CD4-positive, alpha-beta T cell treated with Interleukin-17A for 4 hours (primary cell): ENCODE measurements around the gene LTK.

Source experiments
- DNase-seq: peaks from one replicate; pipeline ENCODE4 v3.0.0-alpha.2; 2020; ENCODE audit warnings: mixed read lengths

LTK gene

GRCh38 chr15:41513506-41514227 is at the start of gene LTK:
TSS of gene LTK (minus strand) at chr15:41513827. CDS start at chr15:41513709, 118 bp downstream.
- peak; percentile 28 for DNase-seq

DNA sequence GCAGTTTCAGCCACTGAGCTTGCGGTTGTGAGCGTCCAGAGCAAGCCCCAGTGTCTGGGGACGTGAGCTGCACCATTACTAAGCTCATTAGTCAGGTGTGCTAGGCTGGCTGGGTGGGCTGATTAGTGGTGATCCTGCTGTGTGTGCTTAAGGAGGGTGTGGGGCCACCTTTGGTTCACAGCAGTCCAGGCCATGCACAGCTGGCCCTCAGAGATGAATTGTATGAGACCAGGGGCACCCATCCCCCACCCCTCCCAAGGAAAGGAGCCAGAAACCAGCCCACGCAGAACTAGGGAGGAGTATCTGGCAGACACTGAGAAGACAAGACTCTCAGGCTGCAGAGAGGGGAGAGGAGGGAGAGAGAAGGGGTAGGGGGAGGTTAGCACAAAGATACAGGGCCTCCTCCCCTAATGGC is 49.2 kb upstream of the LTK start:
- no peak for DNase-seq

- DNase-seq, result no peak
Observed at GRCh38 chr15:41562244-41562643, 48.6 kb upstream of the LTK start.

DNA sequence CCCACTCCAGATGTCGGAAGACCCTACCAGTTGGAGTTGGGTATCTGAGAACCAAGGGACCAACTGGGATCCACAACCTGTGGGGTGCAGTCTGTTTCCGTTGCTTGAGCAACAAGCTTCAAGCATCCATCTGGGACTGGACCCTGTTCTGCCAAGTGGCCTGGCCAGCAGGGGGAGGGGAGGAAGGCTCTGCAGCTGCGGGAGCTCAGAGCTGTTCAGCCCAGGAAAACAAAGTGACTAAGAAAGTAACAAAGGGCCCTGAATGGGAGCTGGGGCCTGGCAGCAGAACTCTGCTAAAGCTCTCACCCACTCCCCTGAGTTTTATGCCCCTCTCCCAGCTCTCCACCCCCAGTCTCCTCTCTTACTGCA is 48.1 kb upstream of the LTK start:
- DNase-seq, result no peak

GRCh38 chr15:41561104-41561776 is 47.6 kb upstream of the LTK start:
- DNase-seq, result no peak

GRCh38 chr15:41560572-41560874 is 46.9 kb upstream of the LTK start:
- no peak for DNase-seq

GRCh38 chr15:41559239-41559782 is 45.7 kb upstream of the LTK start:
- no peak for DNase-seq

DNA sequence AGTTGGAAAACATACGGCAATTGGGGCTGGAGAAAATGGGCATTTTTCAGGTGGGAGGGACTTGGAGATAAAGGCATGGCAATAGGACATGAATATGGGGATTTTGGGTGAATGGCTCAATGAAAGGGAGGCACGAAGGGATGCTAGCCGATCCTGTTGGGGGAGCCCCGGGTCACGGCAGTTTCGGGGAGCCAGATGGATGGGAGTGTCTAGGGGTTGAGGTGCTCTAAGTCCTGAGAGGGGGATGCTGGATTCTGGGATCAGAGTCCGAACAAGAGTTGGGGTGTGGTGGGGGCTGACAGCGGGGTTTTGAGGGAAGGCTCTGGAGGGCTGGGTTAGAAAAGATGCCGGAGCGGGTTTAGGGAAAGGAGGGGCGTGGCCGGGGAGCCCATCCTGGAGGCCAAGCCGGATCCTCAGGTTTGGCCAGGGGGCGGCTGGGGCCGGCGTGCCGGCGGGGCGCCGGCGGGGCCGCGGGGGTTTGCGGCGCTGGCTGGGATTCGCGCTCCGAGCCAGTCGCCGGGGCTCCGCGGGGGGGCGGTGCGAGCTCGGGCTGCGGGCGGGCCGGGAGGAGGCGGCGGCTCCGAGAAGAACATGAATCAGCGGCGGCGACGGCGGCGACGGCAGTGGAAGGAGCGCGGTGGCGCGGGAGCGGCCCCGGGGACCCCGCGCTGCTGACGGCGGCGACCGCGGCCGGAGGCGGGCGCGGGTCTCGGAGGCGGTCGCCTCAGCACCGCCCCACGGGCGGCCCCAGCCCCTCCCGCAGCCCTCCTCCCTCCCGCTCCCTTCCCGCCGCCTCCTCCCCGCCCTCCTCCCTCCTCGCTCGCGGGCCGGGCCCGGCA is 45.0 kb upstream of the LTK start, which contains the start of gene TYRO3:
Gene TYRO3, plus strand, starts transcription at position 813 of the 839 bp plus-strand sequence. CDS start 46 bp downstream, outside the sequence.
- peak; percentile 83 for DNase-seq

GRCh38 chr15:41557673-41558399 is 44.2 kb upstream of the LTK start:
- peak; percentile 76 for DNase-seq

- DNase-seq, result no peak
Observed at GRCh38 chr15:41556677-41557076, 43.0 kb upstream of the LTK start.

- DNase-seq, result no peak
Observed at GRCh38 chr15:41554915-41555314, 41.3 kb upstream of the LTK start.

DNA sequence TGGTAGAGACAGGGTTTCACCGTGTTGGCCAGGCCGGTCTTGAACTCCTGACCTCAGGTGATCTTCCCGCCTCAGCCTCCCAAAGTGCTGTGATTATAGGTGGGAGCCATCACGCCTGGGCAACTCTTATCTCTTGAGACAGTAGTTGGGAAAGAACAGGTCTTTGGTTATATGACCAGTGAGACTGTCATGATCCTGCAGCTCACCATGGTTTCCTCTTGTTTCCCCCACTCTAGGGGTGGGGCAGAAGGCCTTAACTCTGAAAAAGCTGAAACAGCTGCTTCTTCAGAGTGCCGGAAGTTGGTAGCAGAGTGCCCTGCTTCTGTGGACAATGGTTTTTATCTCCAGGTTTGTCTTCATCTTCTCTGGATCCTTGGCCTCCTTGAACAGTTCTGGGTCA is 40.7 kb upstream of the LTK start:
- no peak for DNase-seq

DNA sequence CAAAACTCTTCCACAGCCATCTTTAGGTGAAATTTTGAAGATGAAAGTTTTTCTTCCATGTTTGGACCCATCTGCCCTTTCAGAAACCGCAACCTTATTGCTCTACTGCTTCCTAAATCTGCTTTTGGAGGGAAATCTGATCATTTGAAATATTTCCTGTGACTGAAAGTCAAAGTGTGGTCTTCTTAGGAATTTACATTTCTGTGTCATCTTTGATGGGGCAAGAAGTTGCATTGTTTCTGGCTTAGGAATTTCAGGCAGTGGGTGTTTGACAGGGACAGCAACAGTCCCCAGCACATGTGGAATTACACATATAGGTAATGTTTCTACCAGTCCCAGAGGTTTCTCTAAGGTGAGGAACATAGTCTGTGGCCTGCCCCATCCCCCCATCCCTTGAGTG is 40.1 kb upstream of the LTK start:
- DNase-seq, result no peak

DNA sequence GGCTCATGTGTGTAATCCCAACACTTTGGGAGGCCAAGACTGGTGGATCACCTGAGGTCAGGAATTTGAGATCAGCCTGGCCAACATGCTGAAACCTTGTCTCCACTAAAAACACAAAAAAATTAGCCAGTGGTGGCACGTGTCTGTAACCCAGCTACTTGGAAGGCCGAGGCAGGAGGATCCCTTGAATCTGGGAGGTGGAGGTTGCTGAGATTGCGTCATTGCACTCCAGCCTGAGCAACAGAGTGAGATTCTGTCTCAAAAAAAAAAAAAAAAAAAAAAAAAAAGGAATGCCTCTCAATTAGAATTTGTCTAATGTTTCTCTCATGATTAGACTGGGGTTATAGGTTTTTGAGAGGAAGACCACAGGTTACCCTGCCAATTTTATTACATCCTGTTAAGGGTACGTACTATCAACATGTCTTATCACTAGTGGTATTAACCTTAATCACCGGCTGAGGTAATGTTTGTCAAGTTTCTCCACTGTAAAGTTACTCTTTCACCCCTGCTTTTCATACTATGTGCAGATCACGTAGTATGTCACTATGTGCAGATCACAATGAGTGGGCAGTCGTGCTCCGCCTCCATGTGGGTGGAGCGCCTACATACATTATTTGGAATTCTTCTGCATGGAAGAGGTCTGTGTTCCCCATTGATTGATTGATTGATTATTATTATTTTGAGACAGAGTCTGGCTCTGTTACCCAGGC is 36.6 kb upstream of the LTK start:
- DNase-seq, result no peak

DNA sequence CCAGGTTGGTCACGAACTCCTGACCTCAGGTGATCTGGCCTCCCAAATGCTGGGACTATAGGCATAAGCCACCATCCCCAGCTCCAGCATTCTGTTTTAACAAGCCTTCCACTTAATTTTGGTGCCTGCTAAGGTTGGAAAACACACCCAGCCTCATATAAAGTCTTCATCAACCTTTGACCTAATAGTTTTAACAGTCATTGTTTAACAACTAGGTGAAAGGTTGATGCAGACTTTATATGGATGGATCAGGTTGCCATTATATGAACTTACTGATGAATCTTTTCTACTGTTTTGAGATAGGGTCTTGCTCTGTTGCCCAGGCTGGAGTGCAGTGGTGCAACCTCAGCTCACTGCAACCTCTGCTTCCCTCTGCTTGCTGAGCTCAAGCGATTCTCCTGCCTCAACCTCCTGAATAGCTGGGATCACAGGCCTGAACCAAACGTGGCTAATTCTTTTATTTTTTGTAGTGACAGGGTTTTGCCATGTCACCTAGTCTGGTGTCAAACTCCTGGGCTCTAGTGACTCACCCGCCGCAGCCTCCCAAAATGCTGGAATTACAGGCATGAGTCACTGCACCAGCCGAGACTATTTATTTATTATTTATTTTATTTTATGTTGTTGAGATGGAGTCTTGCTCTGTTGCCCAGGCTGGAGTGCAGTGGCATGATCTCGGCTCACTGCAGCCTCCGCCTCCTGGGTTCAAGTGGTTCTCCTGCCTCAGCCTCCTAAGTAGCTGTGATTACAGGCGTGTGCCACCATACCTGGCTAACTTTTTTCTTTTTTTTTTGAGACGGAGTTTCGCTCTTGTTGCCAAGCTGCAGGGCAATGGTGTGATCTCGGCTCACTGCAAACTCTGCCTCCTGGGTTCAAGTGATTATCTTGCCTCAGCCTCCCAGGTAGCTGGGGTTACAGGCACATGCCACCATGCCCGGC is 33.5 kb upstream of the LTK start:
- no peak for DNase-seq

- no peak for DNase-seq
Observed at GRCh38 chr15:41545218-41545617, 31.6 kb upstream of the LTK start.

- DNase-seq, result peak; percentile 10
Observed at GRCh38 chr15:41544650-41545015, 31.0 kb upstream of the LTK start.

GRCh38 chr15:41543521-41543870 is 29.9 kb upstream of the LTK start:
- no peak for DNase-seq

- no peak for DNase-seq
Observed at GRCh38 chr15:41536866-41537265, 23.2 kb upstream of the LTK start.

DNA sequence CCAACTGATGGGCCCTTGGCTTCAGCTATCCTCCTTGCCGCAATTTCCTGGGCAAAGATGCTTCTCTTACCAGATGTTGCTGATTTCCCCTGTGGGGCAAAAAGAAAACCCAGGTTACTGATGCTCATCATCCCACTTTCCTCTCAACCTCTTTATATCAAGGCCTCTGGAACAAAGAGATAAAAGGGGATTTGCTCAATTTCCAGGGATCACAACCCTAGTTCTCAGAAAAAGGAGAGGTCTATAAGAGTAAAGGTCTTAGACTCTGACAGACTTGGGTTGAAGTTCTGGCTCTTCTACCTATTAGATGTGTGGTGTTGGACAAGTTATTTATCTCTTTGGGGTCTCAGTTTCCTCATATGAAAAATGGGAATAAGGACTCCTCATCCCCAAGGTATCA is 21.9 kb upstream of the LTK start:
- no peak for DNase-seq

- no peak for DNase-seq
Observed at GRCh38 chr15:41530363-41530956, 16.8 kb upstream of the LTK start.
